HUDEP-2 (cell line): Measurements from ENCODE around the gene ADISSP.

Source experiments
- DNase-seq, 76 experiments: peaks; one replicate each; lab custom pipeline; 2025; ENCODE audit not compliant: unreplicated experiment in 76 of 76; lab: John Stamatoyannopoulos, UW

ADISSP gene

DNA sequence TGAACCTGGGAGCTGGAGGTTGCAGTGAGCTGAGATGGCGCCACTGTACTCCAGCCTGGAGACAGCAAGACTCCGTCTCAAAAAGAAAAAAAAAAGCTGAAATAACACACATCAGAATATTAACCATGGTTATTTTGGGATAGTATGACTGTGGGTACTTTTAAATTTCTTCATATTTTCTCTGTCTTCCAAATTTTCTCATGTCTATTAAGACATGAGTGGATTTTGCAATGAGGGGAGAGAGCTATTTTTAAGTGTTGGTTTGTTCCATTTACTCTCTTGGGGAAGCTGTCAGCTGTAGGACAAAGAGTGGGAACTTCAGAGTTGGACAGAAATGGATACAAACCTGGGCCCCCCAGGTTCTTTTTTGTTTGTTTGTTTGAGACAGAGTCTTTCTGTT lies 10.3 kb downstream of the ADISSP start:
- DNase-seq: no peak

DNA sequence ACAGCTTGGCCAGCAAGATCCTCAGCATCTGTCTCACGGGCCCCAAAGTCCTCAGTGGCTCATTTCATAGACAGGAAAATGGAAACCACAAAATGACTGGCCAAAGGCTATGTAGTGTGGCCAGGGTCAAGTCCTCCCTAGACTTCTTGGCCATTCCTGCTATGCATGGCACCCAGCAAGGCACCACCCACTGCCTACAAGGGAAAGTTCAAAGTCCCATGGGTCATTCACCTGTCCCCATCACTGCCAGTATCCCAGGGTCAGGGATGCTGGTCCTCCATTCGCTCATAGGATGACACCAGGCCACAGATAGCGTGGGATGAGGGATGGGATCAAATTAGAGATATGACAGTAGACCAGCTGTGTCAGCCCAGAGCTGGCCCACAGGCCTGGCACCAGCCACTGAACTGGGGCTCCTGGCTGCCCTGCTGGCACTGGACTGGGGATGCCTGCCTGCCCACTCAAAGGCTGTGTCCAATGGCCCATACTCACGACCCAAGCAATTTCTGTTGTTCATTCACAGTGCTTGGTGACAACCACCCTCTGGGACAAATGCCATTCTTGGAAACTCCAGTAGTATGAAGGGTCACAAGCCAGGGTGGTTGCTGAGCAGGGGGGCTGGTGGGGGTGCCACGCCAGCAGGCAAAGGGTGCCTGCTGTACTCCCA lies 11.6 kb downstream of the ADISSP start:
- DNase-seq: no peak

DNA sequence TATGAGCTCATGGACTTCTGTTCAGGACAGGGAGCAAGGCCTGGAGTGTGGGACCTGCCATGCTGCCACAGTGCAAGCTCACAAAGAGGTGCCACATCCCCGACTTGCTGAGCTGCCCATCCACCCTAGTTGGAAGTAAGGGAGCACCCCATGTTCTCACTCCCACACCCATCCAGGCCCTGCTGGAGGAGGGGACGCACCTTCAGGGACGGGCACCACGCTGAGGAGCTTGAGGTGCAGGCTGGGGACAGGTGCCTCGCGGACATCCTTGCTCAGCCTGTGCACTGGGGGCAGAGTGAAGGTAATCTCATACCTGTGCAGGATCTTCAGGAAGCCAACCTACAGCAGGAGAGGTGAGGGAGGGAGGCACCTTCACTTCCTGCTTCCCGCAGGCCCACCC lies 12.3 kb downstream of the ADISSP start:
- DNase-seq: no peak

DNA sequence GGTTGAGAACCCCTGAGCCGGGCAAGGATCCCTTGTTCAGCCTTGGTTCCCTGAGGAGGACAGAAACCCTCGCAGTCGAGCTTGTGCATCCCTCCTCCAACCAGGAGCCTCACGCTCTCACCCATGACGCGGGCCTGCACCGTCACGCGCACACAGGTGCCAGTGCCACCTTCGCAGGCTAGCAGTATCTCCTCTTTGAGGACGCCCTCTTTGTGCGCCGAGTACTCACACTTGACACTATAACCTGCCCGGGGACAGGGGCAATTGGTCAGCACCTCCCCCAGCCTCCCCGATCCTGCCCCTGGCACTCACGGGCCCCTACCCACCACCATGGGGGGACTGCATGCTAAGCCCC lies 13.3 kb downstream of the ADISSP start:
- DNase-seq: no peak

DNA sequence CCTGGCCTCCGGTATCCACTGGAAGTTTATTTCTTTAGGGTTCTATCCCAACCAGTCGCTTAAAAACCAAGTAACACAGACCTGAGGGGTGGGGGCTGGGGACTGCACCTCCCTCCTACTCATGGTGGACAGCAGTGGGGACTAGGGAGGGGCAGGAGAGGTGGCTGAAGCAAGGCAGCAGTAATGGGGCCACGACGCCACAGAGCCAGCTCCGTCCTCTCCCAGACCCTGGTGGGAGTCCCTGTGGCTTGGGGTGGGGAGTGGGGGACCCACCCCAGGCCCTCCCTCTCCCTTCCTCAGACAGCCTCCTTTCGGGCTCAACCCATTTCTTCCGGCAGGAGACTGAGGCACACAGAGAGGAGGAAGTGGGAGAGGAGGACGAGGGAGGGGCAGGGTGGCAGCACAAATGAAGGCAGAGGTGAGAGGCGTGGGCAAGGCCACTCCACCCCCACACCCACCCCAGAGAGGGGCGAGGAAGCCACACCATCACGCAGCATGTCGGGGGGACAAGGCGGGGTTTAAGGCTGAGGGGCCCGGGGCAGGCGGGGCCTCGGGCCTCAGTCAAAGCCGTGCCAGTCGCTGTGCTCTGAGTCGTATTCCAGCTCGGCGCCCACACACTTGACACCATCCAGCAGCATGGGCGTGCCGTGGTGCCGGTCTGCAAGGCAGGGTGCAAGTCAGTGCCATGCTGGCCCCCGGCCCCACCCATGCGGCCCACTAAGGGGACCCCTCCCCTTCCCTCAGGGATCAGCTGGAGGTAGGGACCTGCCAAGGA lies 13.9 kb downstream of the ADISSP start:
- peak in 1 of 76 experiments; percentile 21 for DNase-seq

DNA sequence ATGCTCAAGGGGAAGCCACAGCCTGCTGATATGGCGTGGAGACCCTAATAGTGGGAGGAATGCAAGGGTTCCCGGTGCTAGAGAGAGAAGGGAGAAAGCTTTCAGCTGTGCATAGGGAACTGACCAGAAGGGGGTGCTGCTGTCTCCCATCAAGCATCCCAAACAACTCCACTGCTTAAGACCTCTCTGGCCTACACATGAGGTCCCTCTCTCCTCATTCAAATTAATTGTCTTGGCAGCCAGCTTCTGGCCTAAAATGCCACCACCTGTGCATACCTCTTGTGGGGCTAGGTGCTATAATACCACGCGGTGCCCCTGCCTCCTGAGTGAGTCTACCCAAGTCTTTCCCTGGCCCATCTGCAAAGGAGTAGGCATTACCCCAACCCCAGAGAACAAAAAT lies 14.5 kb downstream of the ADISSP start:
- peak in 60 of 76 experiments; percentile 11 to 69 (median 41) for DNase-seq

DNA sequence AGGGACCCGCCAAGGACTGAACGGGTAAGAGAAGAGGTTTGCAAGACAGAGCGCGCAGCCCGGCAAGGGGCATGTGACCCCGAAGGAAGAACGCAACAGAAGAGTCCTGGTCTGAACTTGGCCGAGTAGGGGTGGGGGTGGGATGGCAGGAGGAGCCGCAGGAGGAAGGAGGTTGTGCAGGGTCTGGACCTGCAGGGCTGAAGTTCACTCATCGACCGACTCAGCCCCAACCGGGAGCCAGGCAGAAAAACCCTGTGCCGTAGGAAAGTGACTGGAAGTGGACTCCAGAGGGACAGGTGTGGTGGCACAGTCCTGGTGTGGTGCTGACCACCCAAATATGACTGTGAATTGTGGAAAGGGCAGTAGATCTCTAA lies 15.2 kb downstream of the ADISSP start:
- no peak for DNase-seq

DNA sequence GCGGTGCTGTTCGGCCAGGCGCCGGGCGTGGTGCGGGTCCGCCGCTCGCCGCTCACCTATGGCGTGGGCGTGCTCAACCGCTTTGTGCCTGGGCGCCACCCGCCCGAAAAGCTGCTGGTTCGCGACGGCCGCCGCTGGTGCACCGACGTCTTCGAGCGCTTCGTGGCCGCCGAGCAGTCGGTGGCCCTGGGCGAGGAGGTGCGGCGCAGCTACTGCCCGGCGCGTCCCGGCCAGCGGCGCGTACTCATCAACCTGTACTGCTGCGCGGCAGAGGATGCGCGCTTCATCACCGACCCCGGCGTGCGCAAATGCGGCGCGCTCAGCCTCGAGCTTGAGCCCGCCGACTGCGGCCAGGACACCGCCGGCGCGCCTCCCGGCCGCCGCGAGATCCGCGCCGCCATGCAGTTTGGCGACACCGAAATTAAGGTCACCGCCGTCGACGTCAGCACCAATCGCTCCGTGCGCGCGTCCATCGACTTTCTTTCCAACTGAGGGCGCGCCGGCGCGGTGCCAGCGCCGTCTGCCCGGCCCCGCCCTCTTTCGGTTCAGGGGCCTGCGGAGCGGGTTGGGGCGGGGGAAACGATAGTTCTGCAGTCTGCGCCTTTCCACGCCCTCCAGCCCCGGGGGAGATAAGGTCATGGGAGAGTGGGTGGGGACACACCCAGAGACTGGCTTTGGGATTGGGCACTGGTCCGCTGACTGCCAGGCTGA lies 15.7 kb downstream of the ADISSP start:
- peak in 74 of 76 experiments; percentile 25 to 98 (median 88) for DNase-seq

DNA sequence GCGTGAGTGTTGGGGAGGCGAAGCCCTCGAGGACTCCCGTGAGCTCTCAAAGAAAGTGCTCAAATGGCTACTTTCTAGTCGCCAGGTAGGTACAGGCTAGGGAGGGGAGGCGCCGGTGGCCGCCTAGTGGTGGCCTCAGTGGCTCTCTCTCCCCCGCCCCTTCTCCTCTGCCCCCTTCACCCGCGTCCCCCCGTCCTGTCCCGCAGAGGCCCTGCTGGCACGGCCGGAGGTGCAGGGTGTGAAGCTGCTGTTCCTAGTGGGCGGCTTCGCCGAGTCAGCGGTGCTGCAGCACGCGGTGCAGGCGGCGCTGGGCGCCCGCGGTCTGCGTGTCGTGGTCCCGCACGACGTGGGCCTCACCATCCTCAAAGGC lies 16.3 kb downstream of the ADISSP start:
- DNase-seq: no peak

DNA sequence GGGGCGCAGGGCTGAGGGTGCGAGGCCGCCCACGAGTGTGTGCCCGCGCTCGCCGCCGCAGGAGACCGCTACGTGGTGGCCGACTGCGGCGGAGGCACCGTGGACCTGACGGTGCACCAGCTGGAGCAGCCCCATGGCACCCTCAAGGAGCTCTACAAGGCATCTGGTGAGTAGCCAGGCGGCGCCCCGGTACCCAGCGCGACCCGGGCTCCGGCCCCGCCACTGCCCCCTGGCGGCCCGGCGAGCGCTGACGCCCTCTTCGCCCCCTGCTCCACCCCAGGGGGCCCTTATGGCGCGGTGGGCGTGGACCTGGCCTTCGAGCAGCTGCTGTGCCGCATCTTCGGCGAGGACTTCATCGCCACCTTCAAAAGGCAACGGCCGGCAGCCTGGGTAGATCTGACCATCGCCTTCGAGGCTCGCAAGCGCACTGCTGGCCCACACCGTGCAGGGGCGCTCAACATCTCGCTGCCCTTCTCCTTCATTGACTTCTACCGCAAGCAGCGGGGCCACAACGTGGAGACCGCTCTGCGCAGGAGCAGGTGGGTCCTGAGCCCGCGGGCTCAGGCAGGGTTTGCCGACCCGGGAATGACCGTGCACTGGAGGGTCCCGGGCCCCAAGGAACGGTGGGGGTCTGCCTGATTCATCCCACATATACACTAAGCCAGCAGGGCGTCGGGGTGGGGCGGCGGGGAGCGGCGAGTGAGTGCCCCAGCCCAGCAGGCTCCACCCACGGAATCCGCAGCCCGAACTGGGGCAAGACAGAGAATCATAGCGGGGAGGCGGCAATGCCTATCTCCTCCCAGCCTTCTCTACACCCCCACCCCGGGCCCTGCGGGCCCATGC lies 17.6 kb downstream of the ADISSP start:
- no peak for DNase-seq

DNA sequence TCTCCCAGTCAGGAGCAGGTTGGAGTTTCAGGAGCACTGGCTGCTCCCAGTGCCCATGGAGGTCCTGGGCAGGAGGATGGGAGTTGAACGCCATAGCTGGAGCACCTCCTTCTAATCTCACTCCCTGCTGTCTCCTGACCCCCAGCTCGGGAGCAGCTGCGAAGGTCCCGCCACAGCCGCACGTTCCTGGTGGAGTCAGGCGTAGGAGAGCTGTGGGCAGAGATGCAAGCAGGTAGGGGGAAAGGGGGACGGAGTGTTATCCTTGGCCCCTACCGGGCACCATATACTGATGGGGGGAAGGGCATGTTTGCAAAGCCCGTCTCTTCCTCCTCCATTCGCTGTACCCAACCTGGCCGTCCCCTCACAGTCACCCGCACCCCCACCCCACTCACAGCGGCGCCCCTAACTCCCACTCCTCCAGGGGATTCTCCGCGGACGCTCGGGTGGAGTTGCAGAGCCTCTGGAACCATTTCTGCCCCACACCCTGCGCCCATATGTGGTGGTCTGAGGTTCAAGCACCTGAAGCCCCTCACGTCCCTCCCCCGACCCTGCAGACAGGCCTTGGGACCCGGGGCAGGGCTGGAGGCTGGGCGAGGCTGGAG lies 18.4 kb downstream of the ADISSP start:
- DNase-seq: no peak

DNA sequence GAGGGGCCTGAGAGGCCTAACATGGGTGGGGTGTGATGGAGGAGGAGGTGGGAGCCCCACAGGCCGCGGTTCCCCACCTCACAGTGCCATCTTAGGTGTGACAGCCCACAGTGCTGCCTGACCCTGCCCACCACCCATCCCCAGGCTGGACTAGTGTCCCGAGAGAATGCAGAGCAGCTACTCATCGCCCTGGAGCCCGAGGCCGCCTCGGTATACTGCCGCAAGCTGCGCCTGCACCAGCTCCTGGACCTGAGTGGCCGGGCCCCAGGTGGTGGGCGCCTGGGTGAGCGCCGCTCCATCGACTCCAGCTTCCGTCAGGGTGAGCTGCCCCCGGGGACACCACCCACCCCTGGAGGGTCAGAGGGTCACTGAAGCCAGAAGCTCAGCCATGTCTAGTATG lies 19.5 kb downstream of the ADISSP start:
- DNase-seq: no peak

DNA sequence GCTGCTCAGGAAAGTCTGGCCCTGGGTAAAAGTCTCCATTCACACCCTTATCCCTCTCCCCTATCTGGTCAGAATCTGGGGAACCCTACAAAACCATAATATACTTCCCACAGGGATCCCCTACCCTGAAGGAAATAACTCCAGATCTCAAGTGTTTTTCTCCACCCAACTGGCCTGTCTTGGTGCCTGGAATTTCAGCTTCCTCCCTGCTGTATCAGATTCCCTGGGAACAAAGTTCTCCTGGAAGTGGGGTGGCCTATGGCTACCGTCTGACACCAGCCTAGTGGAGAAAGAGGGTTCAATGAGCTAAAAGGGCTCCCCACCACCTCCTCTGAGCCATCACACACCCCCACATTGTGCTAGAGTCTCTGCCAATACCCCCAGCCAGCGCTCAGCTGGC lies 20.1 kb downstream of the ADISSP start:
- no peak for DNase-seq

DNA sequence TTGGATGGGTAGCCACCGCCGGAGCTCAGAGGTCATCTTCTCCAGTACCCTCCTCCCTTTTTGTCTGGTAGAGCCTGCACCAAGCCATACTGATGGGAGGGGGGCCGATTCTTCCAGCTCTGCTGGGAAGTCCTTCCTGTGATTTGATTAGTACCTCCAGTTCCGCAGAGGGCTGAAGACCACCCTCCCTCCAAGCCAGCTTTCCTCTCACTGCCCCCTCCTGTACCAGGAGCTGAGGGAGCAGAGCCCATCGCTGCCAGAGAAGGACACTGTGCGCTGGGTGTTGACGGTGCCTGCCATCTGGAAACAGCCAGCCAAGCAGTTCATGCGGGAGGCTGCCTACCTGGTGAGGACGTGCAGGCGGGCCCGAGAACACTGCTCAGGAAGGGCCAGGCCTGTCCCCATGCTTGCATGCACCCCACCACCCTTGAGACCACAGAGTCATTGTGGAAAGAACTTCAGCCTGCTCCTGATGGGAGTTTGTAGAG lies 21.8 kb downstream of the ADISSP start:
- no peak for DNase-seq

DNA sequence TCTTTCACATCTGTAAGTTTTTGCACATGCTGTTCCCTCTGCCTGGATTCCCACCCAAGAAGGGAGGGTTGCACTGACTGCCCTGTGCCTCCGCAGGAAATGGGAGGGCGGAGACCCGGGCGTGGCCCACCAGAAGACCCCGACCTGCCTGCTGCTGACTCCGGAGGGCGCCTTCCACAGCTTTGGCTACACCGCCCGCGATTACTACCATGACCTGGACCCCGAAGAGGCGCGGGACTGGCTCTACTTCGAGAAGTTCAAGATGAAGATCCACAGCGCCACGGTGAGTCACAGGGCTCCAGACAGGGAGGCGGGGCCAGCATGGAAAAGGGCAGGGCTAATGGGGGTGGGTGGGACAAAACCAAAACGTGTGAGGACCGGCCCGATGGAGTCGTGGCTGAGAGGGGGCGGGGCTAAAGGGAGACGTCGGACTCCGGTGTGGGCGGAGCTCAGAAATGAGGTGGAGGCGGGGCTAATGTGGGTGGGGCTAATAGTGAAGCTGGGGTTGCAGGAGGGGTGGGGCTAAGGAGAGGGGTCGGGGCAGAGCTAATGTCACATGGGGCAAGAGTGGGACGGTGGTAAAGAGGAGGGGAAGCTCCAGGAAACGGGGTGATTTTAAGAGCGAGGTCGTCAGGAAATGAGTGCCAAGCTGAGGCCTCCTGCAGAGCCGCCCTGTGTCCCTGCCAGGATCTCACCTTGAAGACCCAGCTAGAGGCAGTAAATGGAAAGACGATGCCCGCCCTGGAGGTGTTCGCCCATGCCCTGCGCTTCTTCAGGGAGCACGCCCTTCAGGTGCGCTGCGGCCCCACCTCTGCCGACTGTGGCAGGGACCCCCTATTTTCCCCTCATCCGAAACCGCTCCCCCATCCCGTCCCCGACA lies 22.5 kb downstream of the ADISSP start:
- peak in 57 of 76 experiments; percentile 3 to 79 (median 39) for DNase-seq

DNA sequence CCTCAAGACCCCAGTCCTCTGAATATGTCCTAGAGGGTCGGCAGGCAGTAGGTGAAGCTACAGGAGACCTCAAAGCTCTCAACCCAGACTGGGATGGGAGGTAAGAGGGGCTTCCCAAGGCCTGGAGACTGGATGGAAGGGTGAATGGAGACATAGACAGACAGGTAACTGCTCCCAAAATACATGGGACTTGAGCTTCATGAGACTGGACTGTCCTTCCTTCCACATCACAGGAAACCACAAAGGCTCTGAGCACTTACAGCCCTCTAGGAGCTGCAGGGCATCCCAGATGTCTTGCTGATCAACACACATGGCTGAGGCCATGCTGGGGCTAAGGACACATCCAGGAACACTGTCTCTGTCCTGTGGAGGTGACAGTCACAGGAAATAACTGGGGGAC lies 23.5 kb downstream of the ADISSP start:
- DNase-seq: no peak

DNA sequence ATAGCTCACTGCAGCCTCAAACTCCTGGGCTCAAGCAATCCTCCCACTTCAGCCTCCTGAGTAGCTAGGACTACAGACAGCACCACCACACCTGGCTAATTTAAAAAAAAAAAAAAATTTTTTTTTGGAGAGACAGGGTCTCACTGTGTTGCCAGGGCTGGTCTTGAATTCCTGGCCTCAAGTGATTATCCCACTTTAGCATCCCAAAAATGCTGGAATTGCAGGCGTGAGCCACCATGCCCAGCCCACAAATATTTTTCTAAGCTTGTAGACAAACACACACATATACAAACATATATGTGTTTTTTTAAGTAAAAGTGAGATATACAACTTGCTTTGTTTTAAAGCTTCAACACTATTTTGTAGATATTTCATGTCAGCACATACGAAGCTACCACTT lies 24.3 kb downstream of the ADISSP start:
- DNase-seq: no peak

DNA sequence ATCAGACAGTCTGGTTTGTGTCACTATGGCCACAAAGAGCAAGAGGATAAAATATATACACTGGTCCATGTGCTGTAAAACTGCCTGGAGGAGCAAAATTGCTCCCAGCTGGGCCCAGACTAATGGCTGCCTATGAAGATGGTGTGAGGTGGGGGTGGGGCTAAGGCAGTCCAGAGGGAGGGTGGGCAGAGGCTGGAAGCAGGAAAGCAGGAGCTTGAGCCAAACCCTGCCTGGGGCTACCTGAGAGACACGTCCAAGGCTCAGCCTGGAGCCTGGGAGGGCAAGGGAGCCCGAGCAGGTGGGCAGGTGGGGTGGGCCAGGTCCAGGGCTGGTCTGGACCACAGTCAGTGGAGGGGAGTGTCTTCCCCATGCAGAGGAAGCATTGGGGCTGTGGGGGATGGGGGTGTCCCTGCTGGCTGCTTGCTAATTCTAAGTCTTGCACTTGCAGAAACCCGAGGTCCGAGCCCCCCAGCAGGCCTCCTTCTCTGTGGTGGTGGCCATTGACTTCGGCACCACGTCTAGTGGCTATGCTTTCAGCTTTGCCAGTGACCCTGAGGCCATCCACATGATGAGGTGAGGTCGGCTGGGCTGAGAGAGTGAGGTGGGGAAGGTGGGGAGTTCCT lies 25.6 kb downstream of the ADISSP start:
- DNase-seq: no peak
